K562 (cell line): ENCODE data around the gene RC3H2. TPM values are rescaled to one million over a fixed set of nuclear protein-coding genes. Genes with fewer than 3 reads are reported as not detected.
A peak's percentile ranks its signal among the peaks of the same experiment; 100 is the strongest.

Experiments used
- C11orf30 ChIP-seq: fragments of 450-650 bp; IDR thresholded peaks from 2 replicates; pipeline ENCODE4 v1.6.1; 2016; ENCODE audit warnings: low read depth, mild to moderate bottlenecking
- DDX20 ChIP-seq: fragments of 450-650 bp; IDR thresholded peaks from 2 replicates; pipeline ENCODE4 v1.6.1; 2016; ENCODE audit warnings: missing genetic modification characterization, low read depth, mild to moderate bottlenecking, missing compliant biosample characterization, moderate library complexity
- IRF2 ChIP-seq: sonication (generic); formaldehyde crosslinking; IDR thresholded peaks from 2 replicates; pipeline ENCODE4 v1.8.1; 2022; ENCODE audit warnings: mild to moderate bottlenecking, missing genetic modification reagents
- JUN ChIP-seq, 2 experiments: sonication (generic) in 1 of 2; formaldehyde crosslinking in 1 of 2; IDR thresholded peaks; 2 replicates each; pipeline versions ENCODE4 v1.6.1 to v1.8.0; 2012 to 2022; ENCODE audit warnings: borderline replicate concordance in 2 of 2, mild to moderate bottlenecking in 2 of 2, improper control_type of control experiment in 1 of 2, low read depth in 1 of 2, low read length in 1 of 2, missing genetic modification reagents in 1 of 2
- MAFF ChIP-seq: IDR thresholded peaks from 2 replicates; pipeline ENCODE4 v1.6.1; 2012; ENCODE audit warnings: low read length, improper control_type of control experiment
- MAFG ChIP-seq: fragments of 450-650 bp; conservative IDR thresholded peaks from 2 replicates; pipeline ENCODE4 v1.6.1; 2016; ENCODE audit warnings: missing genetic modification characterization, missing compliant biosample characterization
- MCM7 ChIP-seq, 2 experiments: fragments of 450-650 bp; IDR thresholded peaks; 2 replicates each; pipeline ENCODE4 v1.6.1; 2016 to 2018
- MEF2D ChIP-seq: conservative IDR thresholded peaks from 2 replicates; pipeline ENCODE4 v1.6.1; 2016; ENCODE audit warnings: low read depth, missing genetic modification characterization, missing compliant biosample characterization
- MYNN ChIP-seq, 2 experiments: sonication (generic); formaldehyde crosslinking in 1 of 2; IDR thresholded peaks; 2 replicates each; pipeline versions ENCODE4 v1.5.0 to v1.6.1; 2016 to 2020; ENCODE audit warnings: antibody characterized with exemption in 1 of 2, missing genetic modification reagents in 1 of 2
- NFATC3 ChIP-seq: fragments of 450-650 bp; IDR thresholded peaks from 2 replicates; pipeline ENCODE4 v1.6.1; 2017; ENCODE audit warnings: mild to moderate bottlenecking
- PHB2 ChIP-seq: fragments of 450-650 bp; IDR thresholded peaks from 2 replicates; pipeline ENCODE4 v1.6.1; 2017; ENCODE audit warnings: low read depth
- POLR2G ChIP-seq: fragments of 200-400 bp; formaldehyde crosslinking; IDR thresholded peaks from 2 replicates; pipeline ENCODE4 v1.6.1; 2017; ENCODE audit warnings: low read depth, mild to moderate bottlenecking, antibody characterized with exemption, low read length, moderate library complexity
- RBFOX2 ChIP-seq: fragments of 200-400 bp; formaldehyde crosslinking; IDR thresholded peaks from 2 replicates; pipeline ENCODE4 v1.6.1; 2017; ENCODE audit warnings: low read depth, mild to moderate bottlenecking, low read length, moderate library complexity
- SRF ChIP-seq, 2 experiments: fragments of 250-450, 450-650 bp in 1 of 2; sonication (Bioruptor Pico) in 1 of 2; sonication (generic) in 1 of 2; formaldehyde crosslinking; IDR thresholded peaks; 2 replicates each; pipeline versions ENCODE4 v1.5.0 to v1.5.1; 2020 to 2022; ENCODE audit warnings: mild to moderate bottlenecking in 1 of 2, missing genetic modification reagents in 1 of 2
- ZNF124 ChIP-seq: sonication (generic); formaldehyde crosslinking; IDR thresholded peaks from 2 replicates; pipeline ENCODE4 v1.8.1; 2022; ENCODE audit warnings: missing genetic modification reagents
- ZNF217 ChIP-seq: sonication (generic); formaldehyde crosslinking; IDR thresholded peaks from 2 replicates; pipeline ENCODE4 v1.8.0; 2022; ENCODE audit warnings: mild to moderate bottlenecking, missing genetic modification reagents
- ZNF316 ChIP-seq: fragments of 450-650 bp; IDR thresholded peaks from 2 replicates; pipeline ENCODE4 v1.6.1; 2016
- ZNF445 ChIP-seq: fragments of 250-450 bp; sonication (Bioruptor Pico); IDR thresholded peaks from 2 replicates; pipeline ENCODE4 v1.4.0; 2020; ENCODE audit warnings: low read depth, mild to moderate bottlenecking, moderate library complexity
- ZNF583 ChIP-seq: fragments of 250-450 bp; sonication (Bioruptor Pico); IDR thresholded peaks from 2 replicates; pipeline ENCODE4 v1.4.0; 2020
- ZNF785 ChIP-seq: fragments of 250-450 bp; sonication (Bioruptor Pico); IDR thresholded peaks from 2 replicates; pipeline ENCODE4 v1.4.0; 2020; ENCODE audit warnings: mild to moderate bottlenecking
- polyA plus RNA-seq, 8 experiments: library from polyadenylated mRNA; depleted of rRNA in 4 of 8; stranded (reverse) in 5 of 8; unstranded in 3 of 8; fragments of >200 nt; fragmentation: Nextera tagmentation in 2 of 8; fragmentation: Illumina TruSeq in 1 of 8; extraction: Ambion mirVana in 2 of 8; extraction: Trizol in 1 of 8; gene quantifications; 2 replicates each; pipeline versions ENCODE4 v1.2.1 to v1.2.3, GENCODE V29; 2011 to 2014; ENCODE audit warnings: inconsistent platforms in 1 of 8, missing spikeins in 1 of 8
- total RNA-seq, 7 experiments: library from RNA; depleted of rRNA in 6 of 7; stranded (reverse); fragments of >200 nt in 6 of 7; fragmentation: Illumina TruSeq in 2 of 7; extraction: Trizol in 2 of 7; gene quantifications; 2 replicates each; pipeline versions ENCODE4 v1.2.1 to v1.2.3, GENCODE V29; 2011 to 2021; ENCODE audit warnings: low replicate concordance in 1 of 7
- TF ChIP-seq, protein P1 (sequence below): sonication (generic); formaldehyde crosslinking; IDR thresholded peaks from 2 replicates; pipeline ENCODE4 v1.8.1; 2023; ENCODE audit warnings: mild to moderate bottlenecking, missing genetic modification reagents
- TF ChIP-seq, protein P2 (sequence below), 2 experiments: fragments of 450-650 bp; conservative IDR thresholded peaks; 2 replicates each; pipeline ENCODE4 v1.6.1; 2017; ENCODE audit warnings: mild to moderate bottlenecking in 2 of 2, moderate library complexity in 2 of 2

RC3H2 gene
- total and polyA plus RNA-seq, 9 of the 15 experiments (the other 6 are each of a cell fraction or from before 2014, with no cell fraction given), result 5.6 to 35.4 (median 18.6) TPM

DNA sequence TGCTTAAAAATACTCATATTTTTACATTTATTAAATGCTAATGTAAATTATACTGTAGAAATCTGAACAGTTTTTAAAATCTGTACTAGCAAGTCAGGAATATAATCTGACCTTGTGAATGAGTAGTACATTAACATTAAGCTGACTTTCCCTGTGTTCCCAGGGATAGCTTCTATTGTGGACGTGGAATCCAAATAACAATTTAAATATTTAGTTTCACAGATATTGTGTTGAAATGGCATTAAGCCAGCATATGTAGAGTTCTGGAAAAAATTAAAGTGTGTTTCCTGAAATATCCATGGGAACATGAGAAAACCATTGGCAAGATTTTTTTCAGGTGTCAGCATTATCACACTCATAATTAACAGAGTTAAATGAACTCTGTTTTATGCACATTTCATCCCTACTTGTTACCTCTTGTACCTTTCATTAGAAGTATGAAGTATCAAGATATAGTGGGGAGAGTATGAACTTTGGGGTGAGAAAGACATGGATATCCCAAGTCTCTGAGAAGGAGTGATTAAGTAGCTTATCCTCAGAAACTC is 41.4 kb upstream of the RC3H2 start (continued):
- TF ChIP-seq, protein P1, sequence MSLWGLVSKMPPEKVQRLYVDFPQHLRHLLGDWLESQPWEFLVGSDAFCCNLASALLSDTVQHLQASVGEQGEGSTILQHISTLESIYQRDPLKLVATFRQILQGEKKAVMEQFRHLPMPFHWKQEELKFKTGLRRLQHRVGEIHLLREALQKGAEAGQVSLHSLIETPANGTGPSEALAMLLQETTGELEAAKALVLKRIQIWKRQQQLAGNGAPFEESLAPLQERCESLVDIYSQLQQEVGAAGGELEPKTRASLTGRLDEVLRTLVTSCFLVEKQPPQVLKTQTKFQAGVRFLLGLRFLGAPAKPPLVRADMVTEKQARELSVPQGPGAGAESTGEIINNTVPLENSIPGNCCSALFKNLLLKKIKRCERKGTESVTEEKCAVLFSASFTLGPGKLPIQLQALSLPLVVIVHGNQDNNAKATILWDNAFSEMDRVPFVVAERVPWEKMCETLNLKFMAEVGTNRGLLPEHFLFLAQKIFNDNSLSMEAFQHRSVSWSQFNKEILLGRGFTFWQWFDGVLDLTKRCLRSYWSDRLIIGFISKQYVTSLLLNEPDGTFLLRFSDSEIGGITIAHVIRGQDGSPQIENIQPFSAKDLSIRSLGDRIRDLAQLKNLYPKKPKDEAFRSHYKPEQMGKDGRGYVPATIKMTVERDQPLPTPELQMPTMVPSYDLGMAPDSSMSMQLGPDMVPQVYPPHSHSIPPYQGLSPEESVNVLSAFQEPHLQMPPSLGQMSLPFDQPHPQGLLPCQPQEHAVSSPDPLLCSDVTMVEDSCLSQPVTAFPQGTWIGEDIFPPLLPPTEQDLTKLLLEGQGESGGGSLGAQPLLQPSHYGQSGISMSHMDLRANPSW (CRISPR knock-in tag), result no peak
- TF ChIP-seq C11orf30 (peak; percentile 75), SRF (CRISPR knock-in tag; IDR thresholded peaks at IDR 0.05) (no peak), IRF2 (CRISPR knock-in tag) (no peak), MYNN (IDR thresholded peaks at IDR 0.05) (no peak), MYNN (CRISPR knock-in tag; IDR thresholded peaks at IDR 0.05) (no peak), ZNF316 (peak; percentile 89), JUN (IDR thresholded peaks at IDR 0.05; ENCODE audit: borderline replicate concordance, low read depth, low read length) (no peak), JUN (CRISPR knock-in tag; IDR thresholded peaks at IDR 0.05; ENCODE audit: borderline replicate concordance) (no peak), PHB2 (no peak), POLR2G (no peak), MAFF (peak; percentile 55; the same call in 1 of the 2 replicates), ZNF785 (CRISPR knock-in tag) (no peak), ZNF445 (CRISPR knock-in tag) (no peak), ZNF583 (no peak), ZNF124 (CRISPR knock-in tag) (no peak), DDX20 (tag) (no peak), RBFOX2 (no peak), MCM7 (IDR thresholded peaks at IDR 0.05) (no peak), ZNF217 (CRISPR knock-in tag) (no peak), MAFG (tag) (peak; percentile 47), MEF2D (tag) (no peak), NFATC3 (no peak)
- TF ChIP-seq, protein P2, sequence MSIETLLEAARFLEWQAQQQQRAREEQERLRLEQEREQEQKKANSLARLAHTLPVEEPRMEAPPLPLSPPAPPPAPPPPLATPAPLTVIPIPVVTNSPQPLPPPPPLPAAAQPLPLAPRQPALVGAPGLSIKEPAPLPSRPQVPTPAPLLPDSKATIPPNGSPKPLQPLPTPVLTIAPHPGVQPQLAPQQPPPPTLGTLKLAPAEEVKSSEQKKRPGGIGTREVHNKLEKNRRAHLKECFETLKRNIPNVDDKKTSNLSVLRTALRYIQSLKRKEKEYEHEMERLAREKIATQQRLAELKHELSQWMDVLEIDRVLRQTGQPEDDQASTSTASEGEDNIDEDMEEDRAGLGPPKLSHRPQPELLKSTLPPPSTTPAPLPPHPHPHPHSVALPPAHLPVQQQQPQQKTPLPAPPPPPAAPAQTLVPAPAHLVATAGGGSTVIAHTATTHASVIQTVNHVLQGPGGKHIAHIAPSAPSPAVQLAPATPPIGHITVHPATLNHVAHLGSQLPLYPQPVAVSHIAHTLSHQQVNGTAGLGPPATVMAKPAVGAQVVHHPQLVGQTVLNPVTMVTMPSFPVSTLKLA (conservative IDR thresholded peaks at IDR 0.05), result 0 out of 4 replicates have a peak, but pooled peaks of 1 of the 2 experiments have one; percentile 15
- TF ChIP-seq, all 486 proteins: peak for 6
